Chondrocyte (in vitro differentiated cells): ENCODE measurements around the gene ADAMTSL1. TPM values are rescaled to one million over a fixed set of nuclear protein-coding genes. Genes with fewer than 3 reads are reported as not detected.

Experiments
- DNase-seq: peaks from one replicate; pipeline ENCODE4 v3.0.0; 2021; ENCODE audit warnings: mixed read lengths, low spot score
- H3K27ac Mint-ChIP-seq: one replicate; pipeline ENCODE4 v1.8.0; 2021; ENCODE audit warnings: mild to moderate bottlenecking, moderate library complexity, mixed read lengths; ENCODE audit not compliant: unreplicated experiment
- H3K27me3 Mint-ChIP-seq: 2 replicates; pipeline ENCODE4 v1.8.0; 2021; ENCODE audit warnings: low read depth, mixed read lengths
- H3K36me3 Mint-ChIP-seq: 2 replicates; pipeline ENCODE4 v1.8.0; 2021; ENCODE audit warnings: low read depth, mixed read lengths
- H3K4me1 Mint-ChIP-seq: 2 replicates; pipeline ENCODE4 v1.8.0; 2021; ENCODE audit warnings: low read depth, mild to moderate bottlenecking, mixed read lengths
- H3K4me3 Mint-ChIP-seq: one replicate; pipeline ENCODE4 v1.8.0; 2021; ENCODE audit warnings: mild to moderate bottlenecking, moderate library complexity, mixed read lengths; ENCODE audit not compliant: unreplicated experiment
- H3K9me3 Mint-ChIP-seq: 2 replicates; pipeline ENCODE4 v1.8.0; 2021; ENCODE audit warnings: low read depth, mixed read lengths
- total RNA-seq: library from RNA; stranded (reverse); gene quantifications from 3 replicates; pipeline ENCODE4 v1.2.1, GENCODE V29; 2021
- TF ChIP-seq, protein P1 (sequence below): fragments of 200-600 bp; sonication (generic); IDR thresholded peaks from 2 replicates; pipeline ENCODE4 v1.5.0; 2021; ENCODE audit warnings: antibody characterized with exemption, mild to moderate bottlenecking, moderate library complexity

Gene ADAMTSL1
- total RNA-seq, 1 donor from 2014 or later = 1.0 TPM

DNA sequence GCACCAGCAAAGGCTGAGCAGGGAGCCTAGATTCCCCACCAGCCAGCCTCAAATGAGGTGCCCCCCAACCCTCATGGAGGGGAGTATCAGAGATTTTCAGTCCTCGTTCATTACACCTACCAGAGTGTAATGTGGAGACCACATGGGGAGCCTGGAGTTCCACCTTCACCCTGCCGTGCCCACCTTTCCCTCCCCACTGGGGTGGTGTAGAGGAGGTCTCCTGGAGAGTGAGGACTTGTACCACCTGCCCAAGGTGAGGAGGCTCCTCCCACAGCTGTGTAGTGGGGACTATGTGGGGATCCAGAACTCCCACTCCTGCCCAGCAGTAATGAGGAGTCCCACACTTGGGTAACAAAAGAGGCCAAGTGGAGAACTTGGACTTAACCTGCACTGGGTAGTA, 337.2 kb downstream of the ADAMTSL1 start:
- no peaks in the 10 kb centered on the region for H3K36me3 Mint-ChIP-seq
- no peaks in the 10 kb centered on the region for H3K4me1 Mint-ChIP-seq
- no peak for DNase-seq
- H3K27ac Mint-ChIP-seq = no peak overlapping the region
- TF ChIP-seq, protein P1, sequence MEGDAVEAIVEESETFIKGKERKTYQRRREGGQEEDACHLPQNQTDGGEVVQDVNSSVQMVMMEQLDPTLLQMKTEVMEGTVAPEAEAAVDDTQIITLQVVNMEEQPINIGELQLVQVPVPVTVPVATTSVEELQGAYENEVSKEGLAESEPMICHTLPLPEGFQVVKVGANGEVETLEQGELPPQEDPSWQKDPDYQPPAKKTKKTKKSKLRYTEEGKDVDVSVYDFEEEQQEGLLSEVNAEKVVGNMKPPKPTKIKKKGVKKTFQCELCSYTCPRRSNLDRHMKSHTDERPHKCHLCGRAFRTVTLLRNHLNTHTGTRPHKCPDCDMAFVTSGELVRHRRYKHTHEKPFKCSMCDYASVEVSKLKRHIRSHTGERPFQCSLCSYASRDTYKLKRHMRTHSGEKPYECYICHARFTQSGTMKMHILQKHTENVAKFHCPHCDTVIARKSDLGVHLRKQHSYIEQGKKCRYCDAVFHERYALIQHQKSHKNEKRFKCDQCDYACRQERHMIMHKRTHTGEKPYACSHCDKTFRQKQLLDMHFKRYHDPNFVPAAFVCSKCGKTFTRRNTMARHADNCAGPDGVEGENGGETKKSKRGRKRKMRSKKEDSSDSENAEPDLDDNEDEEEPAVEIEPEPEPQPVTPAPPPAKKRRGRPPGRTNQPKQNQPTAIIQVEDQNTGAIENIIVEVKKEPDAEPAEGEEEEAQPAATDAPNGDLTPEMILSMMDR = no peak
- no peaks in the 10 kb centered on the region for H3K27me3 Mint-ChIP-seq
- H3K4me3 Mint-ChIP-seq = no peak overlapping the region
- peaks cover 8% of the 10 kb centered on the region for H3K9me3 Mint-ChIP-seq

DNA sequence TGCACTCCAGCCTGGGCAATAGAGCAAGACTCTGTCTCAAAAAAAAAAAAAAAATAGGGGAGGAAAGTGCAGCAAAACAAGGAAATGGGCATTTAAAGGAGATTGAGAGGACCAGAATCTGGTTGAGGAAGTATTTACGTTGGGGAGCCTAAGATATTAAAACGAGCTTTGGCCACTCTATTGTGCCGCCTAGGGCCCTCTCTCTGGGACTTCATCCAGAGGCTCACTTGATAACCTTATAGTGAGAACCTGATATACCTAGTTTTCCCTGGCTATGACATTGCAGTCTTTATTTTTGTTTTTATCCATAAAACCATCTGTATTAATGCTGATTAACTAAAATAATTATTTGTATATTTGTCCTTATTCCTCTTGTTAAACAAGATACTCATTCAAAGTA, 345.5 kb downstream of the ADAMTSL1 start:
- Mint-ChIP-seq H3K4me1 (no peaks in the 10 kb centered on the region), H3K27ac (no peak overlapping the region), H3K36me3 (peaks cover 2% of the 10 kb centered on the region), H3K27me3 (no peaks in the 10 kb centered on the region), H3K4me3 (no peak overlapping the region), H3K9me3 (no peaks in the 10 kb centered on the region)
- TF ChIP-seq, protein P1 = no peak
- DNase-seq = no peak

DNA sequence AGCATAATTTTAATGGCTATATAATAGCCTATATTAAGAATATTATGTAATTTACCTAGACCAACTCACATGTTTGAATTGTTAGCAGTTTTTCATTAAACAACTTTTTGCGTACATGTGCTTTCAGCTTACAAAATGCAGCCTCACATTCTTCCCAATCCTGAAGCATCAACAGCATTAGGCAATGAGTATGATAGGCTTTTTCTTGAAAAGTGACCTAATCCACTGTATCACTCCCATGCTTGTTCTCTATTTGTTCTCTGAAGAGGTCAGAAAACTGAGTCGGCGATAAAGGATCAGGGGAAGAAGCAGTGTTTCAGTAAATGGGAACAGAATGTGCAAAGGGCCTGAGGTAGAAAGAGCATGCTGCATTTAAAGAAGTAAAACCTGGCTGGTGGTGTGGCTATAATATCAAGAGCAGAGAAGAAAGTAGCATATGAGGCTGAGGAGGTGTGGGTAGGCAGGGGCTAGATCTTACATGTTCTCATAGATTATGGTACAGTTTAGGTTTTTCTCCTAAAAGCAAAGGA, 346.7 kb downstream of the ADAMTSL1 start:
- no peak overlapping the region for H3K27ac Mint-ChIP-seq
- peaks cover 2% of the 10 kb centered on the region for H3K36me3 Mint-ChIP-seq
- no peaks in the 10 kb centered on the region for H3K9me3 Mint-ChIP-seq
- no peak overlapping the region for H3K4me3 Mint-ChIP-seq
- no peaks in the 10 kb centered on the region for H3K27me3 Mint-ChIP-seq
- TF ChIP-seq, protein P1 = no peak
- no peak for DNase-seq
- peaks cover 10% of the 10 kb centered on the region for H3K4me1 Mint-ChIP-seq

DNA sequence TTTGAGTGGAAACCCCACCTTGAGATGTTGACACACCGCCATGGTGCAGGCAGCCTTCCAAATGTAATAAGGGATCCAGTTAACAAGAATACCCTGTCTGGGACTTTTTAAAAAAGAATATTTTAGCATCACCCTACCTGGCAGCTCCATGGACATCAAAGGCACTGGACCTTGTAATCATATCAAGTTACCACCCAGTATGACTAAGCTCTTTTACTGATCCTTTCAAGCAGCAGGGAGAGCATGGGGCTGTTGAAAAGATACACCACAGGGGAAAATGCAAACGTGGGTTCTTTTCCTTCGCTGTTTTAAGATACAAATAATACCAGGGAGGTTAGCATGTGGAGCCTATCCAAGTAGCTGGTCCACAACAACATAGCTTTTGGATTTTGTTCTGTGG, 347.8 kb downstream of the ADAMTSL1 start:
- H3K36me3 Mint-ChIP-seq = peaks cover 2% of the 10 kb centered on the region
- H3K27me3 Mint-ChIP-seq = no peaks in the 10 kb centered on the region
- H3K4me1 Mint-ChIP-seq = peaks cover 13% of the 10 kb centered on the region
- H3K9me3 Mint-ChIP-seq = no peaks in the 10 kb centered on the region
- TF ChIP-seq, protein P1 = no peak
- DNase-seq = no peak
- H3K27ac Mint-ChIP-seq = no peak overlapping the region
- no peak overlapping the region for H3K4me3 Mint-ChIP-seq

DNA sequence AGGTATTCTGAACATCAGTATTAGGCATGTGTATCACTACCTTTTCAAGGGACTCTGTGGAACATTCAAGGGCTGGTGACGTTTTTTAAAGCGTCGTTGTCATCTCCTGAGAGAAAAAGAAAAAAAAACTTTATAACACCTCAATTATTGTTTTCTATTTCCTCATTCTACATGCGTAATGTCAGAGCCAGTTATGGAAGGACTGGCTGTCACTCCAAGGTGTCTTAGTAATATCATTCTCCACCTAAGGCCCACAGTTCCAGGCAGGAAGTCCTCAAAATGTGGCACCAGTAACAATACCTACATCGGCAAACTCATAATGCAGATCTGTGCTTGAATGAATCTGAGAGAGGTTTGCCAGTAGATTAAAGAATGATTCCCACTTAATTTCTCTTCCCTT, 348.9 kb downstream of the ADAMTSL1 start:
- Mint-ChIP-seq H3K36me3 (no peaks in the 10 kb centered on the region), H3K27me3 (no peaks in the 10 kb centered on the region)
- TF ChIP-seq, protein P1 = no peak

More for the DNA sequence above, 348.9 kb downstream of the ADAMTSL1 start:
- DNase-seq = no peak
- Mint-ChIP-seq H3K9me3 (no peaks in the 10 kb centered on the region), H3K4me1 (peaks cover 13% of the 10 kb centered on the region), H3K27ac (no peak overlapping the region), H3K4me3 (no peak overlapping the region)
